8988T (cell line): ENCODE data around the gene CYP1A1.

Source experiments
- DNase-seq: peaks from one replicate; pipeline ENCODE4 v3.0.0; 2011

Gene CYP1A1

GRCh38 chr15:74682954-74683353, 42.4 kb downstream of the CYP1A1 start:
- DNase-seq = no peak

DNA sequence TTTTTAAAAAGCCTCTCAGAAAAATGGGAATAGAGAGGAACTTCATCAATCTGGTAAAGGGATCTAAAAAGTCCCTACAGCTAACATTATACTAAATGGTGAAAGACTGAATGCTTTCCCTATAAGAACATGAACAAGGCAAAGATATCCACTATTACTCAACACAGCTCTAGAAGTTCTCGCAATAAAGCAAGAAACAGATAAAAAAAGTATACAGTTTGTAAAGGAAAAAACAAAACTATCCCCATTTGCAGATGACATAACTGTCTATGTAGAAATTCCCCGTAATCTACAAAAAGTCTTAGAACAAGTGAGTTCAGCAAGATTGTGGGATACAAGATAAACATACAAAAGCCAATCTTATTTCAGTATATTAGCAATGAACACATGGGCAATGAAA, 44.9 kb downstream of the CYP1A1 start:
- DNase-seq = no peak

GRCh38 chr15:74676801-74677200, 48.5 kb downstream of the CYP1A1 start:
- DNase-seq = no peak

DNA sequence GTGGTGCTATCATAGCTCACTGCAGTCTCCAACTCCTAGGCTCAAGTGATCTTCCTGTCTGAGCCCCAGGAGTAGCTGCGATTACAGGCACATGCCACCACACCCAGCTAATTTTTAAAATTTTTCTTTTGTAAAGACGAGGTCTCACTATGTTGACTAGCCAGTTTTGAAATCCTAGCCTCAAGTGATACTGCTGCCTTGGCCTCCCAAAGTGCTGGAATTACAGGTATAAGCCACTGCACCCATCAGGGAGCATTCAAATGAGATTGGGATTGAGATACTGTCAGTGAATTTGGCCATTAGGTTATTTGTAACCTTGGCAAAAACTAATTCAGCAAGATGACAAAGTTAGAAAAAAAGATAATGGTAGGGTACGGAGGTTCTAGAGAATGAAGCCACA, 51.2 kb downstream of the CYP1A1 start:
- DNase-seq = no peak

GRCh38 chr15:74669627-74670026, 55.7 kb downstream of the CYP1A1 start:
- no peak for DNase-seq
